ENCODE measurements around the gene FBL.

DNA sequence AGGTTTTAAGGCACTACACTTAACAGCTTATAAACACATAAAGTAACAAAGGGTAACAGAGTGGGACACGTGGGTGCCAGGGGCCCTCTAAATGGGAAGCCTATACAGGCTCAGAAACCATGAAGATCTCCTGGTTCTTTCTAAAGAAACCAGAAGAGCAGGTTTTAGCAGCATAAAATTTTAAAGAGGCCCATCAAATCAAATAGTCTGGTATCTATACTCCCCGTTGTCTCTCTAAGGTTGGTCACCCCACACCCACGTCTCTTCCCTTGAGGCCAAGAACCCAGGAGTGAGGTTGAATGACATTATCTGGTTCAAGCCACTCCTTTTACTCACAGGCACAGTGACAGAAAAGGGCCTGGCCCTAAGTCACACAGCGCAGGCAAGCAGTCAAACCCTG, 7.6 kb downstream of the FBL start:
- TF ChIP-seq, protein P1, sequence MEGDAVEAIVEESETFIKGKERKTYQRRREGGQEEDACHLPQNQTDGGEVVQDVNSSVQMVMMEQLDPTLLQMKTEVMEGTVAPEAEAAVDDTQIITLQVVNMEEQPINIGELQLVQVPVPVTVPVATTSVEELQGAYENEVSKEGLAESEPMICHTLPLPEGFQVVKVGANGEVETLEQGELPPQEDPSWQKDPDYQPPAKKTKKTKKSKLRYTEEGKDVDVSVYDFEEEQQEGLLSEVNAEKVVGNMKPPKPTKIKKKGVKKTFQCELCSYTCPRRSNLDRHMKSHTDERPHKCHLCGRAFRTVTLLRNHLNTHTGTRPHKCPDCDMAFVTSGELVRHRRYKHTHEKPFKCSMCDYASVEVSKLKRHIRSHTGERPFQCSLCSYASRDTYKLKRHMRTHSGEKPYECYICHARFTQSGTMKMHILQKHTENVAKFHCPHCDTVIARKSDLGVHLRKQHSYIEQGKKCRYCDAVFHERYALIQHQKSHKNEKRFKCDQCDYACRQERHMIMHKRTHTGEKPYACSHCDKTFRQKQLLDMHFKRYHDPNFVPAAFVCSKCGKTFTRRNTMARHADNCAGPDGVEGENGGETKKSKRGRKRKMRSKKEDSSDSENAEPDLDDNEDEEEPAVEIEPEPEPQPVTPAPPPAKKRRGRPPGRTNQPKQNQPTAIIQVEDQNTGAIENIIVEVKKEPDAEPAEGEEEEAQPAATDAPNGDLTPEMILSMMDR (IDR thresholded peaks at IDR 0.05) = no peak
- no peak for TF ChIP-seq POLR2A (IDR thresholded peaks at IDR 0.05)
